ENCODE data around the gene HSPA12A.

DNA sequence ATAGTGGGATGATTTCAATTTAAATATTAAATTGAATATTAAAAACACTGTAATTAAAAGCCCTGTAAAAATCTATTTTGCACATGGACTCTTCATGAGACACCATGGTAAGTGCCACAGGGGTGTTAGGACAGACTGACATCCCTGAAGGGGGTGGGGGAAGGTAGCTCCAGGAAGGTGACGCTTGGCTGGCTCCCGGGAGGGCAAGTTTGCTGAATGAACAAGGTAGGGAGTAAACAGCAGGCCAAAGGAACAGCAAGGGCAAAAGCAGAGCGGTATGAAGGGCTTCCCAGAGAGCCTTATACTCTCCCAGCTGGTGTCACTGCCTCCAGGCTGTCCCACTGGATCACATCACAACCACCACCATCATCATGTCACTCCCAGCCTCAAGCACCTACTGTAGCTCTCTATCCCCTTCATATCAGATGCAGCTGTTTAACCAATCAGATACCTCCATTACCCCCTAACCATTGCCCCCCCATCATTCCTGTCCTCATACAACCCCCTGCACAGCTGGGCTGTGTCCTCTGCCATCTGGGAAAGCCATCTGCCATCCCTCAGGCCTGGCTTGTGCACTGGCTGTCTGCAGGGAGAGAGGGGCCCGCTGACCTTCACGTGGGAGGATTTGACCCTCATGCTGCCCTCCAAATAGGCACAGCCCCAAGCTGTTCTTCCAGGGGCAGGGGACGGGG, 19.5 kb downstream of the HSPA12A start:
- TF ChIP-seq CTCF (IDR thresholded peaks at IDR 0.05) (no peak), POLR2AphosphoS5 (IDR thresholded peaks at IDR 0.05) (no peak)

Data from sigmoid colon (tissue), 4 donors.